ENCODE results near the gene SMPX.
"Not testable (repeated sequence)": the region's sequence is repeated elsewhere in the genome, so short reads cannot be mapped to it uniquely, and the experiment has no call there.

Gene SMPX

GRCh38 chrX:21757960-21758359, at the start of gene SMPX:
TSS of gene SMPX (minus strand) at chrX:21758116. CDS start at chrX:21754290, 3,826 bp downstream.
- DNase-seq = no peak

GRCh38 chrX:21806691-21807090, 48.8 kb upstream of the SMPX start:
- DNase-seq = no peak

GRCh38 chrX:21802839-21803238, 44.9 kb upstream of the SMPX start:
- DNase-seq = no peak

- no peak for DNase-seq
Observed at GRCh38 chrX:21802054-21802670, 44.2 kb upstream of the SMPX start.

- DNase-seq = no peak
Observed at GRCh38 chrX:21800344-21800770, 42.4 kb upstream of the SMPX start.

GRCh38 chrX:21799767-21800166, 41.9 kb upstream of the SMPX start:
- DNase-seq = no peak

- DNase-seq = no peak
Observed at GRCh38 chrX:21798677-21799219, 40.8 kb upstream of the SMPX start.

GRCh38 chrX:21781976-21782375, 24.1 kb upstream of the SMPX start:
- DNase-seq = no peak

GRCh38 chrX:21781525-21781924, 23.6 kb upstream of the SMPX start:
- DNase-seq = no peak

- DNase-seq = no peak
Observed at GRCh38 chrX:21779095-21779494, 21.2 kb upstream of the SMPX start.

GRCh38 chrX:21778236-21778635, 20.3 kb upstream of the SMPX start:
- no peak for DNase-seq

GRCh38 chrX:21775128-21775527, 17.2 kb upstream of the SMPX start:
- DNase-seq = not testable (repeated sequence)

GRCh38 chrX:21773036-21773435, 15.1 kb upstream of the SMPX start:
- not testable (repeated sequence) for DNase-seq

GRCh38 chrX:21770631-21771321, 12.9 kb upstream of the SMPX start:
- DNase-seq = no peak

- DNase-seq = no peak
Observed at GRCh38 chrX:21766101-21766500, 8.2 kb upstream of the SMPX start.

GRCh38 chrX:21764008-21764407, 6.1 kb upstream of the SMPX start:
- no peak for DNase-seq

GRCh38 chrX:21758488-21758887, 572 bp upstream of the SMPX start:
- no peak for DNase-seq

GRCh38 chrX:21756785-21757529, 959 bp downstream of the SMPX start:
- no peak for DNase-seq

- DNase-seq = no peak
Observed at GRCh38 chrX:21749924-21750323, 8.0 kb downstream of the SMPX start.

- no peak for DNase-seq
Observed at GRCh38 chrX:21748235-21748634, 9.7 kb downstream of the SMPX start.

- DNase-seq = no peak
Observed at GRCh38 chrX:21747558-21747957, 10.4 kb downstream of the SMPX start.

GRCh38 chrX:21745756-21746155, 12.2 kb downstream of the SMPX start:
- DNase-seq = peak; percentile 48

GRCh38 chrX:21744721-21745120, 13.2 kb downstream of the SMPX start:
- no peak for DNase-seq

- DNase-seq = no peak
Observed at GRCh38 chrX:21744060-21744459, 13.9 kb downstream of the SMPX start.

All from CD4-positive, alpha-beta T cell treated with Interleukin-17A for 4 hours (primary cell).